Endometrium (tissue), 2 donors: ENCODE data around the gene SLF2.

ENCODE experiments used
- FAIRE-seq: peaks from 2 replicates; lab custom pipeline; 2012; peaks lifted over from hg19 to GRCh38; lab: Jason Lieb, UNC
- donor health status: control.
- donor health status: control.

Gene SLF2

GRCh38 chr10:100980711-100981110 lies 67.9 kb downstream of the SLF2 start:
- FAIRE-seq: no peak

DNA sequence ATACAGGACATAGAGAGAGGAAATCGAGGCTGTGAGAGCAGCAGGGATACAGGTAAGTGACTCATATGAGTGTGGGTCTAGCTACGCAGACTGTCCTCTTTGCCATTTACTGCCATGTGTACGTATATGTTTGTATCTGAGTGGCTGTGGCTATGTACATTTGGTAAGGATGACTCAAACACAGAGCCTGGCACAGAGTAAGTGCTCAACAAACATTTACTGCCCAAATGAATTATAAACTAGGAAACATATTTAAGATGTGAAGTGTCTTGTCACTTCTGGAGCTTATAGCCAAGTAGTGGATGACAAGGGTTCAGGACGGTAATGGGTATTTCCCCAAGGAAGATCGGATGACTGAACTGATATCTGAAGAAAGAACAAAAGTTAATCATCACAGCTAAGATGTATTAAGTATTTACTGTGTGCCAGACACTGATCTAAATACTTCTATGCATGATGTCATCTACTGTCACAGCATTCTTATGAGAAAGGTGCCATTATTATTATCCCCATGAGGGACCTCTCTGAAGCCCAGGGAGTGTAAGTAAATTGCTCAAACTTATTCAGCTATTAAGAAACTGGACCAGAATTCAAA lies 68.5 kb downstream of the SLF2 start:
- FAIRE-seq: no peak

- no peak for FAIRE-seq
Observed at GRCh38 chr10:100982916-100983830, 70.4 kb downstream of the SLF2 start.

- FAIRE-seq: no peak
Observed at GRCh38 chr10:100983868-100984671, 71.3 kb downstream of the SLF2 start.

- FAIRE-seq: no peak
Observed at GRCh38 chr10:100984672-100985177, 72.0 kb downstream of the SLF2 start.

- FAIRE-seq: no peak
Observed at GRCh38 chr10:100985336-100985735, 72.6 kb downstream of the SLF2 start.

DNA sequence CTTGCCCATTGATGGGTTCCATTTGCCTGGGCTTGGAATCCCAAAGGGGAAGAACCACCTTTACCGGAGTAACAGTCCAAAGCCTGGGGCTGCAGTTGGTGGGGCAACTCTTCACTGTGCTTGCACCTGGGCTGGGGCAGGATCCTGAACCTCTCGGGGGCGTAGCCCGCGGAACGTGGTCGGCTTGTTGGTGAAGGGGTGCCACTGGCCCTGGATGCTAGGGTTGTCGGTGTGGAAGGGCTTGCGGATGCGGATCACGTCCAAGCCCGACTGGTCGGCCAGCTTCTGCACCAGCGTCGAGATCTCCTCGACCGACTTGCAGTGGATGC lies 73.8 kb downstream of the SLF2 start:
- no peak for FAIRE-seq

DNA sequence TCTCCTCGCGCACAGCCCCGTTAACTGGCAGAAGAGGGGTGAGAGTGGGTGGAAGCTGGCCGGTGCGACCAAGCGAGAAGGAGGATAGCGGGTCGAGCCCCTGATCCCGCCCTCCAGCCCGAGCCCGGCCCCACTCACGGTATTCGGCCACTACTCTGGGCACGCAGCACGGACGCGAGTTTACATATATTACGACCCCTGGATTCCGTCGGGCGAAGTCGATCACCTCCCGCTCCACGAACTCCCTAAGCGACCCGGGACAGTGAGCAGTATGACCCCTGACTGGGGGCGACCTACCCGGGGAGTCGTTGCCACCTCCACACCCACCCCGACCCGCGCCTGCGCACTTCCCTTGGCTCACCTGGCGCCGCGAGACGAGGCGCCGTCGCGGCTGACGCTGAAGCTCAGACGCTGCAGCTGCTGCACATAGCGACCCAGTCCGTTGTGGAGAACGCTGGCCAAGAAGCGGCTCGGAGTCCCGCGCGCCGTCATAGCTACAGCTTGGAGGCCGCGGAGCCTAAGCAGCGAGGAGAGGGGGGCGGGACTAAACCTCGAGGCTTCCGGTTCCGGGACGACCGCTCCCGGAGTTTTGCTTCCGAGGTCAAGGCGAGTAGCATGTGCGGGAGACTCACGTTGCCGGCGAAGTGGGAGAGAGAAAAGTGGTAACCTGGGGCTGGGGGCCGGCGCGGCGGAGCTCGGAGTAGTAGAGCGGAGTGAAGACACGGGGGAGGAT lies 74.4 kb downstream of the SLF2 start, which contains the start of the genes MRPL43 and TWNK:
Gene MRPL43, minus strand, starts transcription at position 546 of the 733 bp plus-strand sequence. Its CDS starts 54 bp downstream, at position 492.
Gene TWNK, plus strand, starts transcription at position 592 of the 733 bp plus-strand sequence. CDS start 668 bp downstream, outside the sequence.
- FAIRE-seq: no peak

GRCh38 chr10:100987685-100988049 lies 74.9 kb downstream of the SLF2 start:
- FAIRE-seq: no peak

DNA sequence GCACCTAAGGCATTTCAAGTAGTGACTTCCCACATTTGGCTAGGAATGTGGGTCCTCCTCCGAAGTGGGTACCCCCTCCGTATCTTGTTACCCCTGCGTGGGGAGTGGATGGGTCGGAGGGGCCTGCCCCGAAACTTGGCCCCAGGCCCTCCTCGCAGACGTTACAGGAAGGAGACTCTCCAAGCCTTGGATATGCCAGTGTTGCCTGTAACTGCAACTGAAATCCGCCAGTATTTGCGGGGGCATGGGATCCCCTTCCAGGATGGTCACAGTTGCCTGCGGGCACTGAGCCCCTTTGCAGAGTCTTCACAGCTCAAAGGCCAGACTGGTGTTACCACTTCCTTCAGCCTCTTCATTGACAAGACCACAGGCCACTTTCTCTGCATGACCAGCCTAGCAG lies 75.4 kb downstream of the SLF2 start:
- FAIRE-seq: no peak

- no peak for FAIRE-seq
Observed at GRCh38 chr10:100989088-100989487, 76.3 kb downstream of the SLF2 start.

GRCh38 chr10:100993986-100994708 lies 81.4 kb downstream of the SLF2 start:
- FAIRE-seq: no peak

- no peak for FAIRE-seq
Observed at GRCh38 chr10:100995181-100995580, 82.4 kb downstream of the SLF2 start.

GRCh38 chr10:100996678-100997359 lies 84.1 kb downstream of the SLF2 start:
- no peak for FAIRE-seq

DNA sequence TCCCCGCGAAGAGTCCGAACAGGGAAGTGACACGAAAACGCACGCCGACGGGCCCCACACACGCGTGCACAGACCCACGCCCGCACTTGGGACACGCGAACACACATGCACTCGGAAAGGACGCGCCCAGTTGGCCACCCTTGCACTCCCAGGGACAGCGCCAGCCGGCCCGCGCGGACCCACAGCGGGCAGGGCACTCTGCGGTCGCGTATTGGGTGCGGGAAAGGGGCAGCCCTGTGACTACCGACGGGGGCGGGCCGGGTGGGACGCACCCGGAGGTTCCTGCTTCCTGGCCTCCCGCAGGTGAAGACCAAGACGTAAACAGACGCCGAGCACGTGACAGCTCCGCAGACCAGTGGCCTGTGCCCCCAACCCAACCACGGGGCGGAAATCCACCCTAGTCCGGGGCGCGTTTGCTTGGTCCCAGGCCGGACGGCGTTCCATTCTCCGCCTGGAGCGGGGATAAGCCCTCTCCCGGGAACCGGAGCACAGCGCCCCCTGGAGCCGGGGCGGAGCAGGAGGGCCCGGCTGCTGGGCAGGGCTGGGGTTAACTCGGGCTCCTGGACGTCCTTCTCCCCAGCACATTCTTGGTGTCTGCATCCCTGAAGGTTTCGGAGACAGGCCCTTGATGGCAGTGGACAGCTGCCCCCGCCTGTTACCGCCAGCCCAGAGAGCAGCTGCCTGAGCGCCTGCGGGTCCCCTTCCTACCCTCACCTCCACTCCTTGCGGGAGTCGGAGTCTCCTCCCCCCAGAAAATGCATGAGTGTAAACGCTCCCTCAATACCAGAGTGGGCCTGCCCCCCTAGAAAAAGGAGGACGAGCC lies 84.8 kb downstream of the SLF2 start:
- no peak for FAIRE-seq

DNA sequence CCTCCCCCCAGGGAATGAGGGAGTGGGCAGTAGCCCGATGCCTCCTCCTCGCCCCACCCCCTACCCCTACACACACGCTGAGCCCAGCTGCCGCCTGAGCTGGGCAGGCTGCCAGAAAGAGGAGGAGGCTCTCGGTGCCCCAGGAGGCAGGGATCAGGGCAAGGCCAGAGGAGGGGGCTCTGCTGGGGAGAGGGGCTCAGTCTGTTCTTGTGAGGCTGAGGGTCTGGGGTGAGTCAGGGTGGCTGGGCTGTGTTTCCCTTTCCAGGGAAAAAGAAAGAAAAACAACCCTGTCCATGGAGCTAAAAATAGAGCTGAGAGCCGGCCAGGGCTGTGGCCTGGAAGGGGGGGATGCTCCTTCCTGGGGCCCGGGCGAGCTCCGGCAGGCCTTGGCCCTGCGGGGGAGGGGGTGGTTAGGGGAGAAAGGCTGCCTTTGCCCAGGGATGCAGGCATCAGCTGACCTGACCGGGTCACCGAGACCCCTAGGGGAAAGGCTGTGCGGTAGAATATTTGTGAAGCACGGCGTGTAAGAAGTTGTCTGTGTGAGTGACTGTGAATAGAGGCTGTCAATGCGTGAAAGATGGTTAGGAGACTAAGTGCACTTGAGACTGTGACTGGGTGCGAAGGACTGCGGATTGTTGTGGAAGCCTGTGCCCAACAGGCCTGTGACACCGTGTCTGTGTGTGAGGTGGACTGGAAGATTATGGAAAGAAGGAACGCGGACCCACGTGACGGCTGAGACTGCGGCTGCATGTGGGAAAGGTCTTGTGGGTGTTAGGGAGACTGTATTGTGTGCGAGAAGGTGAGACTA lies 85.6 kb downstream of the SLF2 start:
- FAIRE-seq: no peak

GRCh38 chr10:100998991-100999741 lies 86.4 kb downstream of the SLF2 start:
- FAIRE-seq: no peak

DNA sequence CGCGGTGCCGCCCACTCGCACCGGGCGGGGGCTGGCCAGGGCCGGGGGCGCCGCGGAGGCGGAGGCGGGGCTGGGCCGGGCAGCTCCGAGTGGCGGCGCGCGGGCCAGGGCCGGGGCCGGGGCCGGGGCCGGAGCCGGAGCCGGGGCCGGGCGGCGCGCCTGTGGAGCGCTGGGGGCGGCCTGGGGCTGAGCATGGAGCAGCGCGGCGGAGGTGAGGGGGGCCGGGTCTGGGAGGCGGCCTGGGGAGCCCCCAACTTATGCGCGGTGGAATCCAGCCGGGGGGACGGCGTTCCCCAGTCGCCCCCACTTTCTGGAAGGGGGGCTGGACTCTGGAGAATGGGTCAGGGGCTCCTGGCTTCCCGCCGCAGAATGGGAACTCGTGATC lies 87.0 kb downstream of the SLF2 start, which contains the start of gene LZTS2:
Gene LZTS2, plus strand, starts transcription at position 67 of the 385 bp plus-strand sequence. CDS start 2,731 bp downstream, outside the sequence.
- no peak for FAIRE-seq
